GM19438 (cell line): ENCODE data around the gene PFKL.

ENCODE experiments used
- ATAC-seq: cut with Tn5 transposase; IDR thresholded peaks from one replicate; pipeline ENCODE4 v1.9.1; 2021; ENCODE audit warnings: low read depth; ENCODE audit not compliant: unreplicated experiment

The PFKL gene

GRCh38 chr21:44325386-44326271 lies 25.8 kb downstream of the PFKL start:
- no peak for ATAC-seq

- ATAC-seq = no peak
Observed at GRCh38 chr21:44326272-44326647, 26.4 kb downstream of the PFKL start.

GRCh38 chr21:44326716-44327602 lies 27.1 kb downstream of the PFKL start:
- no peak for ATAC-seq

GRCh38 chr21:44327603-44327974 lies 27.7 kb downstream of the PFKL start:
- no peak for ATAC-seq

- ATAC-seq = no peak
Observed at GRCh38 chr21:44328242-44328895, 28.5 kb downstream of the PFKL start.

- ATAC-seq = no peak
Observed at GRCh38 chr21:44329086-44329889, 29.4 kb downstream of the PFKL start.

GRCh38 chr21:44329971-44330681 lies 30.3 kb downstream of the PFKL start:
- ATAC-seq = no peak

- no peak for ATAC-seq
Observed at GRCh38 chr21:44330698-44331097, 30.8 kb downstream of the PFKL start.

GRCh38 chr21:44331209-44331608 lies 31.4 kb downstream of the PFKL start:
- no peak for ATAC-seq

- ATAC-seq = no peak
Observed at GRCh38 chr21:44331650-44332307, 31.9 kb downstream of the PFKL start.

- no peak for ATAC-seq
Observed at GRCh38 chr21:44332383-44332782, 32.5 kb downstream of the PFKL start.

GRCh38 chr21:44332965-44333364 lies 33.1 kb downstream of the PFKL start:
- no peak for ATAC-seq

GRCh38 chr21:44333509-44334328 lies 33.9 kb downstream of the PFKL start:
- no peak for ATAC-seq

GRCh38 chr21:44334329-44335030 lies 34.6 kb downstream of the PFKL start:
- ATAC-seq = no peak

GRCh38 chr21:44335266-44336059 lies 35.6 kb downstream of the PFKL start:
- ATAC-seq = no peak

- ATAC-seq = no peak
Observed at GRCh38 chr21:44337449-44337848, 37.6 kb downstream of the PFKL start.
